ENCODE results near the gene CAST.

Gene CAST

DNA sequence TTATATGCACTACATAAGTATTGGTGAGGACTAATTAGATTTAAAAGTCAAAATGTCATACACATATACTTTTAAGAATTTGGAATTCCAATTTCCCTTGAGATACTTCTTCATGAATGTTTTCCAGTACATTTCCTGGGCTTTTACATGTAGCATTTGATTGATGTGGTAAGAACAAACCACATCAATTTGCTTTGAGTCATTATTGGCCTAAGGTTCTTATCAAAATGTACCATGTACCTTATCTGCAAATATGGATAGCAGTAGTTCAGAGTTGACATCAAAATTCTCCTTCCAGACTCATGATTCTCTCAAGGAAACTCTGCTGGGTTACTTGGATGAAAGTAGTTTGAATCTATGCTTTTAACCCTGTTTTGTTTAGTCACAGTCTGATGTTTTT is 2.5 kb downstream of the CAST start:
- TF ChIP-seq, protein P1, sequence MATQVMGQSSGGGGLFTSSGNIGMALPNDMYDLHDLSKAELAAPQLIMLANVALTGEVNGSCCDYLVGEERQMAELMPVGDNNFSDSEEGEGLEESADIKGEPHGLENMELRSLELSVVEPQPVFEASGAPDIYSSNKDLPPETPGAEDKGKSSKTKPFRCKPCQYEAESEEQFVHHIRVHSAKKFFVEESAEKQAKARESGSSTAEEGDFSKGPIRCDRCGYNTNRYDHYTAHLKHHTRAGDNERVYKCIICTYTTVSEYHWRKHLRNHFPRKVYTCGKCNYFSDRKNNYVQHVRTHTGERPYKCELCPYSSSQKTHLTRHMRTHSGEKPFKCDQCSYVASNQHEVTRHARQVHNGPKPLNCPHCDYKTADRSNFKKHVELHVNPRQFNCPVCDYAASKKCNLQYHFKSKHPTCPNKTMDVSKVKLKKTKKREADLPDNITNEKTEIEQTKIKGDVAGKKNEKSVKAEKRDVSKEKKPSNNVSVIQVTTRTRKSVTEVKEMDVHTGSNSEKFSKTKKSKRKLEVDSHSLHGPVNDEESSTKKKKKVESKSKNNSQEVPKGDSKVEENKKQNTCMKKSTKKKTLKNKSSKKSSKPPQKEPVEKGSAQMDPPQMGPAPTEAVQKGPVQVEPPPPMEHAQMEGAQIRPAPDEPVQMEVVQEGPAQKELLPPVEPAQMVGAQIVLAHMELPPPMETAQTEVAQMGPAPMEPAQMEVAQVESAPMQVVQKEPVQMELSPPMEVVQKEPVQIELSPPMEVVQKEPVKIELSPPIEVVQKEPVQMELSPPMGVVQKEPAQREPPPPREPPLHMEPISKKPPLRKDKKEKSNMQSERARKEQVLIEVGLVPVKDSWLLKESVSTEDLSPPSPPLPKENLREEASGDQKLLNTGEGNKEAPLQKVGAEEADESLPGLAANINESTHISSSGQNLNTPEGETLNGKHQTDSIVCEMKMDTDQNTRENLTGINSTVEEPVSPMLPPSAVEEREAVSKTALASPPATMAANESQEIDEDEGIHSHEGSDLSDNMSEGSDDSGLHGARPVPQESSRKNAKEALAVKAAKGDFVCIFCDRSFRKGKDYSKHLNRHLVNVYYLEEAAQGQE (IDR thresholded peaks at IDR 0.05; ENCODE audit: insufficient read depth in 1 of 2, low read depth in 2 of 2, low read length in 2 of 2) = no peak
- TF ChIP-seq POLR2AphosphoS5 (IDR thresholded peaks at IDR 0.05; ENCODE audit: low read depth, low read length) (no peak), SIN3A (IDR thresholded peaks at IDR 0.05; ENCODE audit: borderline replicate concordance, insufficient read depth, low read length) (no peak), FOXP2 (optimal IDR thresholded peaks at IDR 0.05; ENCODE audit: borderline replicate concordance, extremely low read depth, extremely low read length, insufficient read depth) (no peak), TAF1 (IDR thresholded peaks at IDR 0.05; ENCODE audit: borderline replicate concordance, insufficient read depth, low read length) (no peak)

DNA sequence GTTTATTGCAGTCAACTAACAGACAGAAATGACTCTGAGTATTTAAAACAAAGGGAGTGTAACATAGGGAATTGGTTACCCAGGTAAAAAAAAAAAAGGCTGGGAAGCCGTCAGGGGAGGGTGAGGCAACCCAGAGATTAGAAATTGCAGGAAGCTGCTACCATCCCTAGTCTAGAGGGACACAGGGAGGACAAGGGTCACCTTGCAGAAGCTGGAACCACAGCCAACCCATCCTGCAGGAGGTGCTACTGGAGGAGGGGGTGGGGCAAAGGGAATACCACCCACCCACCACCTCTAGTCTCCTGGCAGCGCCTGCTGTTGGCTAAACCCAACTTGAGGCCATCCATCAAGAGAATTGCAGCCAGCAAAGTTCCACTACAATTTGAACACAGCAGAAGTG is 6.5 kb downstream of the CAST start:
- TF ChIP-seq SIN3A (IDR thresholded peaks at IDR 0.05; ENCODE audit: borderline replicate concordance, insufficient read depth, low read length) = no peak
- TF ChIP-seq TAF1 (IDR thresholded peaks at IDR 0.05; ENCODE audit: borderline replicate concordance, insufficient read depth, low read length) = no peak
- no peak for TF ChIP-seq POLR2AphosphoS5 (IDR thresholded peaks at IDR 0.05; ENCODE audit: low read depth, low read length)

DNA sequence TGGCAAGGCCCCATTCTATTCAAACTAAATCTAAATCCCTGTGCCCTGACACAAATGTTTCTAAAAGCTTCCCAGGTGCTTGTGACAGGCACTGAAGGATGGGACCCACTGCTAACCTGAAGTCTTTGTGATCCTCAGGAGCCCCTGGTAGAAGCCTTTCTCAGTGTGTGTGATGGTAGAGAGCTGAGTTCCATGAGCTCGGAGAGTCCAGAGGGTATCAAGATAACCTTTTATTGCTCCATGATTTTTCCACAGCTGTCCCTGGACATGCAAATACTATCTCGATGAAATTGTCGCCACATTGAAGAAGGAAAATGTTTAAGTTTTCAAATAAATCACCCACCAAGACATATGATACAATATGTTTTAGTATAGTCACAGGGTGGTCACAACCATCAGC is 7.7 kb downstream of the CAST start:
- TF ChIP-seq TAF1 (IDR thresholded peaks at IDR 0.05; ENCODE audit: borderline replicate concordance, insufficient read depth, low read length) (no peak), SIN3A (IDR thresholded peaks at IDR 0.05; ENCODE audit: borderline replicate concordance, insufficient read depth, low read length) (no peak), POLR2AphosphoS5 (IDR thresholded peaks at IDR 0.05; ENCODE audit: low read depth, low read length) (no peak), FOXP2 (optimal IDR thresholded peaks at IDR 0.05; ENCODE audit: borderline replicate concordance, extremely low read depth, extremely low read length, insufficient read depth) (no peak)
- TF ChIP-seq, protein P1 (IDR thresholded peaks at IDR 0.05; ENCODE audit: insufficient read depth in 1 of 2, low read depth in 2 of 2, low read length in 2 of 2) = no peak

DNA sequence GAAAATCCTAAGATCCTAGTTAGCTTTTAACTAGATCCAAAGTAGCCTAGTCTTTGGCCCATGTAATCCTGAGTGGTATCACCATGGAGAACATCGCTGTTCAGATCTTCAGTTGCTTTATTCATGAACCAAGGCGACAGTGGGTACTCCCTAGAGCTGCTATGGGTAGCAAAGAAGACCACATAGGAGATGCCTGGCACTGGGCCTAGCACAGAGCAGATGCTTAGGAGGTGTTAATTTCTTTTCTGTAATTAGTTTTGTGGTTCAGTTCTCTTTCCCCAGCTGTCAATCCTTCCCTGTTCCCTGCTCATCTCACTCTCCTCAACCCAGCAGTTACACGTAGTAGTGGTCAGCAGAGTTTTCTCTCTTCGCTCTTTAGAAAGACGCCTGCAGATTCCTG is 9.3 kb downstream of the CAST start:
- TF ChIP-seq, protein P1 (IDR thresholded peaks at IDR 0.05; ENCODE audit: insufficient read depth in 1 of 2, low read depth in 2 of 2, low read length in 2 of 2) = no peak
- TF ChIP-seq TAF1 (IDR thresholded peaks at IDR 0.05; ENCODE audit: borderline replicate concordance, insufficient read depth, low read length) (no peak), SIN3A (IDR thresholded peaks at IDR 0.05; ENCODE audit: borderline replicate concordance, insufficient read depth, low read length) (no peak), FOXP2 (optimal IDR thresholded peaks at IDR 0.05; ENCODE audit: borderline replicate concordance, extremely low read depth, extremely low read length, insufficient read depth) (no peak), POLR2AphosphoS5 (IDR thresholded peaks at IDR 0.05; ENCODE audit: low read depth, low read length) (no peak)

DNA sequence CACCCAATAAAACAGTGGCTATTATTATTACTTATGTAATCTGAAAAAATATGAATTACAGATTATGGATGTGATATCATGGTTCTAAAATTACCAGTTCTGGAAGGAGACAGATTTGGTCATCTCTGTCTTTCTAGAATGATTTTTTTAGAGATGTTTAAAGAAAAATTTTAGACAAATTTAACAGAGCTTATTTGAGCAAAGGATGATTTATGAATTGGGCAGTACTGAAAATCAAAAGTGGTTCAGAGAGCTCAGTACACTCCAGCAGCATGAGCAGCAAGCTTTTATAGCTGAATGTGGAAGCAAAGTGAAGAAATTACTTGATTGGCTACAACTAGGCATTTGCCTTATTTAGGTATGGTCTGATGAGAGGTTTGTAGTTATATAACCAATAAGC is 11.0 kb downstream of the CAST start:
- TF ChIP-seq SIN3A (IDR thresholded peaks at IDR 0.05; ENCODE audit: borderline replicate concordance, insufficient read depth, low read length) (no peak), POLR2AphosphoS5 (IDR thresholded peaks at IDR 0.05; ENCODE audit: low read depth, low read length) (no peak), TAF1 (IDR thresholded peaks at IDR 0.05; ENCODE audit: borderline replicate concordance, insufficient read depth, low read length) (no peak), FOXP2 (optimal IDR thresholded peaks at IDR 0.05; ENCODE audit: borderline replicate concordance, extremely low read depth, extremely low read length, insufficient read depth) (no peak)
- TF ChIP-seq, protein P1 (IDR thresholded peaks at IDR 0.05; ENCODE audit: insufficient read depth in 1 of 2, low read depth in 2 of 2, low read length in 2 of 2) = no peak

Measured in PFSK-1 (cell line).